Panc1 (cell line): ENCODE results near the gene TDRD7. TPM values are rescaled to one million over a fixed set of nuclear protein-coding genes. Genes with fewer than 3 reads are reported as not detected.

Source experiments
- ATAC-seq: fragments of 200-7000 bp; cut with Tn5 transposase; 2 replicates; pipeline ENCODE4 v1.9.1; 2020; ENCODE audit warnings: mild to moderate bottlenecking, moderate library complexity
- BruUV-seq: library from RNA; stranded (reverse); fragments of 400-500 nt; replicated peaks from 2 replicates; lab custom pipeline; 2021; lab: Mats Ljungman, UMichigan
- CTCF ChIA-PET: fragments of 300-600 bp; sonication (Branson Sonifier 250); formaldehyde crosslinking; loops from one replicate; lab custom pipeline; 2022; ENCODE audit warnings: antibody characterized with exemption; lab: Charles Lee
- POLR2A ChIA-PET: fragments of 300-600 bp; sonication (Branson Sonifier 250); formaldehyde crosslinking; loops from one replicate; lab custom pipeline; 2022; ENCODE audit warnings: antibody characterized with exemption; lab: Charles Lee
- DNase-seq: peaks from one replicate; pipeline ENCODE4 v3.0.0-alpha.2; 2010; ENCODE audit warnings: low read depth, low spot score
- H3K27ac ChIP-seq: 2 replicates; pipeline ENCODE4 v1.5.1; 2011; ENCODE audit warnings: mild to moderate bottlenecking, low read length, inconsistent platforms
- H3K27me3 ChIP-seq: fragments of 200-500 bp; sonication (Bioruptor generic); 2 replicates; pipeline ENCODE4 v1.6.0; 2014; ENCODE audit warnings: low read length, inconsistent platforms; ENCODE audit not compliant: control insufficient read depth, insufficient read depth
- H3K36me3 ChIP-seq: fragments of 200-500 bp; sonication (Bioruptor generic); 2 replicates; pipeline ENCODE4 v1.5.1; 2014; ENCODE audit warnings: inconsistent platforms, mild to moderate bottlenecking, low read length, moderate library complexity; ENCODE audit not compliant: control insufficient read depth, insufficient read depth
- H3K4me1 ChIP-seq: 2 replicates; pipeline ENCODE4 v1.5.1; 2011; ENCODE audit warnings: inconsistent platforms, mild to moderate bottlenecking, low read length, moderate library complexity; ENCODE audit not compliant: control insufficient read depth, insufficient read depth
- H3K4me3 ChIP-seq, 2 experiments: 2 replicates each; pipeline ENCODE4 v1.5.1; 2011 to 2012; ENCODE audit warnings: low read depth in 2 of 2, low read length in 2 of 2, mild to moderate bottlenecking in 2 of 2, inconsistent platforms in 1 of 2, moderate library complexity in 1 of 2
- H3K9me3 ChIP-seq: fragments of 200-500 bp; sonication (Bioruptor generic); 2 replicates; pipeline ENCODE4 v1.5.1; 2014; ENCODE audit warnings: low read depth, mild to moderate bottlenecking, inconsistent platforms, low read length, moderate library complexity; ENCODE audit not compliant: control insufficient read depth, insufficient read depth
- CTCF ChIP-seq: fragments of 450-650 bp; IDR thresholded peaks from 2 replicates; pipeline ENCODE4 v1.5.1; 2017; ENCODE audit warnings: mild to moderate bottlenecking
- POLR2AphosphoS5 ChIP-seq: IDR thresholded peaks from 2 replicates; pipeline ENCODE4 v1.6.1; 2012; ENCODE audit warnings: mild to moderate bottlenecking, low read depth, low read length, moderate library complexity
- REST ChIP-seq, 2 experiments: IDR thresholded peaks; 2 replicates each; pipeline ENCODE4 v1.6.1; 2011 to 2012; ENCODE audit warnings: low read depth in 2 of 2, control low read depth in 1 of 2, low read length in 1 of 2, mild to moderate bottlenecking in 1 of 2, moderate library complexity in 1 of 2; ENCODE audit not compliant: insufficient read depth in 1 of 2
- SIN3A ChIP-seq: IDR thresholded peaks from 2 replicates; pipeline ENCODE4 v1.6.1; 2012; ENCODE audit warnings: low read depth, mild to moderate bottlenecking, low read length, moderate library complexity, borderline replicate concordance; ENCODE audit not compliant: insufficient read depth
- TCF7L2 ChIP-seq: IDR thresholded peaks from 2 replicates; pipeline ENCODE4 v1.6.1; 2011; ENCODE audit warnings: mild to moderate bottlenecking, low read depth, low read length, inconsistent platforms
- in situ Hi-C: cut with HindIII; loops from 2 replicates; pipeline ENCODE4 v1.10.0; 2016; ENCODE audit warnings: low sequenced_read_pairs, low pct_unique_long_range_greater_than_20kb
- intact Hi-C: fragments of 100-400 bp; cut with micrococcal nuclease; formaldehyde crosslinking; loops from one replicate; pipeline ENCODE4 v1.10.0; 2022; ENCODE audit not compliant: unreplicated experiment
- total RNA-seq: library from RNA; stranded (reverse); gene quantifications from one replicate; pipeline ENCODE4 v1.2.1, GENCODE V29; 2021; ENCODE audit not compliant: unreplicated experiment

Gene TDRD7
- total RNA-seq, 1 experiment from 2014 or later, result 10.6 TPM

GRCh38 chr9:97508852-97509251 is 97.0 kb downstream of the TDRD7 start:
- POLR2A ChIA-PET, result no interaction called here
- Histone ChIP-seq H3K9me3 (no peaks in the 10 kb centered on the region), H3K4me1 (peaks cover 9% of the 10 kb centered on the region; the same call in 1 of the 2 replicates), H3K36me3 (no peaks in the 10 kb centered on the region), H3K27me3 (no peaks in the 10 kb centered on the region), H3K4me3 (no peak overlapping the region), H3K27ac (no peak overlapping the region)
- no peak for ATAC-seq
- CTCF ChIA-PET, result interaction anchor here (0.6 to 0.7 kb wide), 2 partner anchors 88 to 291 kb away, joined by 3 to 13 read pairs; no protein-coding TSS in a partner anchor
- TF ChIP-seq TCF7L2, result no peak
- TF ChIP-seq SIN3A, result no peak
- no peak for TF ChIP-seq CTCF
- TF ChIP-seq REST (IDR thresholded peaks at IDR 0.05; ENCODE audit: insufficient read depth in 1 of 2, low read depth in 2 of 2, low read length in 1 of 2), result no peak
- TF ChIP-seq POLR2AphosphoS5, result no peak
- intact Hi-C loops (no loop called here), in situ Hi-C loops (no loop called here)
- no TSS peak for BruUV-seq
- DNase-seq, result no peak

- intact Hi-C loops, result no loop called here
- Histone ChIP-seq H3K27me3 (no peaks in the 10 kb centered on the region), H3K36me3 (no peaks in the 10 kb centered on the region), H3K4me1 (peaks cover 9% of the 10 kb centered on the region; the same call in 1 of the 2 replicates), H3K27ac (no peak overlapping the region), H3K9me3 (no peaks in the 10 kb centered on the region), H3K4me3 (no peak overlapping the region)
- ChIA-PET POLR2A (no interaction called here), CTCF (interaction anchor here (1.1 kb wide), 1 partner anchor 105 kb away, joined by 3 read pairs; no protein-coding TSS in a partner anchor)
- in situ Hi-C loops, result no loop called here
- no peak for DNase-seq
- ATAC-seq, result peak; percentile 71
- BruUV-seq, result no TSS peak
- TF ChIP-seq POLR2AphosphoS5 (no peak), TCF7L2 (no peak), SIN3A (no peak), CTCF (no peak), REST (IDR thresholded peaks at IDR 0.05; ENCODE audit: insufficient read depth in 1 of 2, low read depth in 2 of 2, low read length in 1 of 2) (no peak)
Measured at GRCh38 chr9:97510797-97511654, 99.1 kb downstream of the TDRD7 start.
